ENCODE data around the gene MAPK7.

Gene MAPK7

GRCh38 chr17:19392303-19392702 is 14.0 kb downstream of the MAPK7 start:
- no peak overlapping the region for H3K27ac ChIP-seq

GRCh38 chr17:19397556-19398041 is 19.3 kb downstream of the MAPK7 start:
- H3K27ac ChIP-seq: no peak overlapping the region
- TF ChIP-seq CTCF (IDR thresholded peaks at IDR 0.05) (no peak), ZFX (IDR thresholded peaks at IDR 0.05; ENCODE audit: borderline replicate concordance) (no peak)

More at GRCh38 chr17:19392303-19392702, 14.0 kb downstream of the MAPK7 start:
- TF ChIP-seq ZFX (IDR thresholded peaks at IDR 0.05; ENCODE audit: borderline replicate concordance): no peak
- TF ChIP-seq CTCF (IDR thresholded peaks at IDR 0.05): no peak

GRCh38 chr17:19398301-19399181 is 20.2 kb downstream of the MAPK7 start:
- no peak overlapping the region for H3K27ac ChIP-seq
- TF ChIP-seq ZFX (IDR thresholded peaks at IDR 0.05; ENCODE audit: borderline replicate concordance) (no peak), CTCF (IDR thresholded peaks at IDR 0.05) (no peak)

- TF ChIP-seq ZFX (IDR thresholded peaks at IDR 0.05; ENCODE audit: borderline replicate concordance): no peak
- TF ChIP-seq CTCF (IDR thresholded peaks at IDR 0.05): no peak
These were observed 21.6 kb downstream of the MAPK7 start for GRCh38 chr17:19399750-19400450.

GRCh38 chr17:19401321-19402010 is 23.2 kb downstream of the MAPK7 start:
- no peak overlapping the region for H3K27ac ChIP-seq
- TF ChIP-seq ZFX (IDR thresholded peaks at IDR 0.05; ENCODE audit: borderline replicate concordance): no peak
- TF ChIP-seq CTCF (IDR thresholded peaks at IDR 0.05): no peak

More at GRCh38 chr17:19399750-19400450, 21.6 kb downstream of the MAPK7 start:
- no peak overlapping the region for H3K27ac ChIP-seq

GRCh38 chr17:19402171-19402570 is 23.9 kb downstream of the MAPK7 start:
- TF ChIP-seq CTCF (IDR thresholded peaks at IDR 0.05) (no peak), ZFX (IDR thresholded peaks at IDR 0.05; ENCODE audit: borderline replicate concordance) (no peak)
- H3K27ac ChIP-seq: no peak overlapping the region
